Keratinocyte (primary cell): ENCODE measurements around the gene ATXN3L. TPM values are rescaled to one million over a fixed set of nuclear protein-coding genes. Genes with fewer than 3 reads are reported as not detected.

Source experiments
- DNase-seq: peaks from one replicate; pipeline ENCODE4 v3.0.0-alpha.2; 2011; ENCODE audit warnings: low read depth, missing footprints, low spot score
- FAIRE-seq: peaks from 2 replicates; lab custom pipeline; 2011; peaks lifted over from hg19 to GRCh38; lab: Jason Lieb, UNC
- H2AFZ ChIP-seq: 2 replicates; pipeline ENCODE4 v1.6.0; 2012; ENCODE audit warnings: low read length, control low read depth, inconsistent platforms; ENCODE audit not compliant: control insufficient read depth
- H3K27ac ChIP-seq: 2 replicates; pipeline ENCODE4 v1.5.1; 2011; ENCODE audit warnings: low read length; ENCODE audit not compliant: control insufficient read depth, insufficient read depth
- H3K27me3 ChIP-seq: 3 replicates; pipeline ENCODE4 v1.6.0; 2011; ENCODE audit warnings: low read length; ENCODE audit not compliant: control insufficient read depth, insufficient read depth; ENCODE audit errors: extremely low read depth
- H3K36me3 ChIP-seq, 2 experiments: 2 replicates in 1 of 2; 3 replicates in 1 of 2; pipeline ENCODE4 v1.5.1; 2011; ENCODE audit warnings: low read length in 2 of 2, mild to moderate bottlenecking in 1 of 2; ENCODE audit not compliant: control insufficient read depth in 2 of 2, insufficient read depth in 2 of 2; ENCODE audit errors: extremely low read depth in 1 of 2
- H3K4me1 ChIP-seq: 3 replicates; pipeline ENCODE4 v1.5.1; 2011; ENCODE audit warnings: low read length; ENCODE audit not compliant: control insufficient read depth, insufficient read depth; ENCODE audit errors: extremely low read depth
- H3K4me2 ChIP-seq: 3 replicates; pipeline ENCODE4 v1.6.0; 2011; ENCODE audit warnings: low read depth, low read length; ENCODE audit not compliant: control insufficient read depth, insufficient read depth; ENCODE audit errors: extremely low read depth
- H3K4me3 ChIP-seq, 3 experiments: fragments of 200-600 bp in 1 of 3; sonication (generic) in 1 of 3; 2 replicates in 2 of 3; 3 replicates in 1 of 3; pipeline ENCODE4 v1.5.1; 2011 to 2016; ENCODE audit warnings: low read length in 3 of 3, mild to moderate bottlenecking in 3 of 3, control low read depth in 2 of 3, inconsistent platforms in 1 of 3, low read depth in 1 of 3, mixed read lengths in 1 of 3, mixed run types in 1 of 3, moderate library complexity in 1 of 3; ENCODE audit not compliant: control insufficient read depth in 2 of 3, insufficient read depth in 2 of 3; ENCODE audit errors: extremely low read depth in 1 of 3
- H3K79me2 ChIP-seq: 2 replicates; pipeline ENCODE4 v1.6.0; 2012; ENCODE audit warnings: low read length; ENCODE audit not compliant: control insufficient read depth, insufficient read depth
- H3K9ac ChIP-seq: 3 replicates; pipeline ENCODE4 v1.6.0; 2011; ENCODE audit warnings: low read length; ENCODE audit not compliant: control insufficient read depth, insufficient read depth; ENCODE audit errors: extremely low read depth
- H3K9me1 ChIP-seq: 3 replicates; pipeline ENCODE4 v1.6.0; 2011; ENCODE audit warnings: low read length; ENCODE audit not compliant: control insufficient read depth, insufficient read depth; ENCODE audit errors: extremely low read depth
- H3K9me3 ChIP-seq: 2 replicates; pipeline ENCODE4 v1.5.1; 2012; ENCODE audit warnings: low read depth, low read length; ENCODE audit not compliant: control insufficient read depth
- H4K20me1 ChIP-seq: 3 replicates; pipeline ENCODE4 v1.6.0; 2011; ENCODE audit warnings: low read length; ENCODE audit not compliant: control insufficient read depth, insufficient read depth; ENCODE audit errors: extremely low read depth
- CTCF ChIP-seq, 3 experiments: IDR thresholded peaks in 1 of 3; conservative IDR thresholded peaks in 1 of 3; optimal IDR thresholded peaks in 1 of 3; 2 replicates in 2 of 3; 3 replicates in 1 of 3; pipeline versions ENCODE3 to v1.5.1; 2011; ENCODE audit warnings: low read length in 3 of 3, mild to moderate bottlenecking in 3 of 3, moderate library complexity in 2 of 3, control low read depth in 1 of 3, inconsistent platforms in 1 of 3; ENCODE audit not compliant: insufficient read depth in 2 of 3; ENCODE audit errors: extremely low read depth in 1 of 3
- EZH2 ChIP-seq: IDR thresholded peaks from one replicate; pipeline ENCODE4 v1.6.1; 2012; ENCODE audit warnings: inconsistent platforms, mild to moderate bottlenecking, low read length, moderate library complexity
- dilution Hi-C: fragments of 300-500 bp; cut with MboI; formaldehyde crosslinking; loops from one replicate; pipeline ENCODE4 v1.7.0; 2020; ENCODE audit warnings: low sequenced_read_pairs; ENCODE audit not compliant: extremely low pct_ligation_motif_present
- polyA plus RNA-seq, 5 experiments: library from polyadenylated mRNA; depleted of rRNA in 3 of 5; stranded (reverse) in 3 of 5; stranded (forward) in 1 of 5; unstranded in 1 of 5; fragments of >200 nt; gene quantifications; 1 replicate in 1 of 5; 2 replicates in 3 of 5; 3 replicates in 1 of 5; pipeline versions ENCODE4 v1.2.1 to v1.2.3, GENCODE V29; 2011 to 2012; ENCODE audit warnings: missing spikeins in 2 of 5, low read depth in 1 of 5, low replicate concordance in 1 of 5

The ATXN3L gene
- polyA plus RNA-seq, 1 donor (not counting 4 experiments of a cell fraction or from before 2014, with no cell fraction given) = not detected

GRCh38 chrX:13290891-13291614 lies 28.8 kb downstream of the ATXN3L start:
- dilution Hi-C loops = no loop called here
- peaks cover 23% of the 10 kb centered on the region for H3K4me1 ChIP-seq
- no peak for TF ChIP-seq CTCF (optimal IDR thresholded peaks at IDR 0.05 in 1 of 3, IDR thresholded peaks at IDR 0.05 in 1 of 3, conservative IDR thresholded peaks at IDR 0.05 in 1 of 3; ENCODE audit: extremely low read depth in 1 of 3, insufficient read depth in 2 of 3, low read length in 3 of 3)
- no peak for TF ChIP-seq EZH2
- DNase-seq = no peak
- H3K4me3 ChIP-seq = no peak overlapping the region
- H3K79me2 ChIP-seq = no peaks in the 10 kb centered on the region
- no peak overlapping the region for H2AFZ ChIP-seq
- no peaks in the 10 kb centered on the region for H3K9me1 ChIP-seq
- no peak for FAIRE-seq
- H3K9me3 ChIP-seq = no peaks in the 10 kb centered on the region
- no peak overlapping the region for H3K4me2 ChIP-seq
- no peaks in the 10 kb centered on the region for H3K36me3 ChIP-seq
- H4K20me1 ChIP-seq = no peaks in the 10 kb centered on the region
- H3K27ac ChIP-seq = no peak overlapping the region
- H3K9ac ChIP-seq = no peak overlapping the region
- no peaks in the 10 kb centered on the region for H3K27me3 ChIP-seq

GRCh38 chrX:13288671-13289070 lies 31.2 kb downstream of the ATXN3L start:
- TF ChIP-seq CTCF (optimal IDR thresholded peaks at IDR 0.05 in 1 of 3, IDR thresholded peaks at IDR 0.05 in 1 of 3, conservative IDR thresholded peaks at IDR 0.05 in 1 of 3; ENCODE audit: extremely low read depth in 1 of 3, insufficient read depth in 2 of 3, low read length in 3 of 3) = no peak
- no peak for TF ChIP-seq EZH2
- Histone ChIP-seq H3K9me1 (no peaks in the 10 kb centered on the region), H3K27me3 (no peaks in the 10 kb centered on the region), H3K4me2 (no peak overlapping the region), H3K9ac (no peak overlapping the region), H2AFZ (no peak overlapping the region), H3K79me2 (no peaks in the 10 kb centered on the region), H3K27ac (no peak overlapping the region), H3K36me3 (no peaks in the 10 kb centered on the region), H3K4me1 (peaks cover 23% of the 10 kb centered on the region), H4K20me1 (no peaks in the 10 kb centered on the region), H3K4me3 (no peak overlapping the region), H3K9me3 (peaks cover 6% of the 10 kb centered on the region)
- FAIRE-seq = peak; percentile 17
- dilution Hi-C loops = no loop called here
- DNase-seq = no peak
